Adrenal gland (tissue), 12 donors: ENCODE measurements around the gene CDC34. TPM values are rescaled to one million over a fixed set of nuclear protein-coding genes. Genes with fewer than 3 reads are reported as not detected.

Experiments used
- DNase-seq, 7 donors: peaks; one replicate each; pipeline ENCODE4 v3.0.0-alpha.2; 2019 to 2020
- H3K27ac ChIP-seq, 5 donors: fragments of 200-600 bp; sonication (generic) in 4 of 5; 1 replicate in 3 of 5; 2 replicates in 2 of 5; pipeline versions ENCODE4 v1.5.1 to v1.8.0; 2016 to 2020; ENCODE audit warnings: mild to moderate bottlenecking in 1 of 5
- H3K27me3 ChIP-seq: fragments of 200-600 bp; 2 replicates; pipeline ENCODE4 v1.8.0; 2021
- H3K36me3 ChIP-seq, 2 donors: fragments of 200-600 bp; replicated peaks in 1 of 2; 1 replicate in 1 of 2; 2 replicates in 1 of 2; pipeline versions ENCODE4 v1.5.1 to v1.8.0; 2018 to 2022
- H3K4me1 ChIP-seq, 2 donors: fragments of 200-600 bp; replicated peaks in 1 of 2; 1 replicate in 1 of 2; 2 replicates in 1 of 2; pipeline versions ENCODE4 v1.5.1 to v1.8.0; 2018 to 2021
- H3K4me3 ChIP-seq, 4 donors: fragments of 200-600 bp; sonication (generic) in 3 of 4; one replicate each; pipeline ENCODE4 v1.5.1; 2016 to 2018
- H3K9me3 ChIP-seq, 3 donors: fragments of 200-600 bp; sonication (generic) in 1 of 3; replicated peaks in 1 of 3; 1 replicate in 2 of 3; 2 replicates in 1 of 3; pipeline versions ENCODE4 v1.5.1 to v1.8.0; 2016 to 2021
- POLR2A ChIP-seq, 2 donors: fragments of 450-650 bp; IDR thresholded peaks; one replicate each; pipeline ENCODE4 v1.6.1; 2017; ENCODE audit warnings: antibody characterized with exemption in 2 of 2, mild to moderate bottlenecking in 2 of 2, moderate library complexity in 1 of 2
- WGBS, 4 donors: extraction: QIAGEN DNeasy Blood & Tissue Kit in 2 of 4; methylation state at CpG; one replicate each; pipeline versions ENCODE4 v1.1.5 to v1.1.7; 2013 to 2017; 5-methylcytosine and 5-hydroxymethylcytosine counted together
- intact Hi-C, 2 donors: fragments of 100-400 bp; cut with DNase I; formaldehyde crosslinking; loops; one replicate each; pipeline versions ENCODE4 v1.14.1 to v1.15.0; 2022 to 2023
- polyA plus RNA-seq, 3 donors: library from polyadenylated mRNA; stranded (reverse); fragments of 200-250 nt in 2 of 3; fragments of 350-450 nt in 1 of 3; fragmentation: Illumina TruSeq in 1 of 3; extraction: RNeasy Lipid Tissue Mini Kit (QIAGEN cat#74804) in 1 of 3; gene quantifications; one replicate each; pipeline ENCODE4 v1.2.3, GENCODE V29; 2013 to 2014
- total RNA-seq, 9 donors: library from RNA; depleted of rRNA in 4 of 9; stranded (reverse); fragments of >200 nt in 4 of 9; fragments of 120-200 nt in 1 of 9; fragmentation: NEBNext Ultra II Directional in 1 of 9; extraction: Animal tissue kit (Norgen Biotek cat#: 25700) in 1 of 9; gene quantifications; one replicate each; pipeline versions ENCODE4 v1.1.0 to v1.2.4, GENCODE V29; 2013 to 2023
- TF ChIP-seq, protein P1 (sequence below), 6 experiments: fragments of 450-650 bp in 4 of 6; fragments of 200-600 bp in 2 of 6; sonication (generic) in 1 of 6; IDR thresholded peaks; 1 replicate in 5 of 6; 2 replicates in 1 of 6; pipeline versions ENCODE4 v1.5.1 to v1.8.0; 2016 to 2021; ENCODE audit warnings: antibody characterized with exemption in 6 of 6, mild to moderate bottlenecking in 2 of 6, moderate library complexity in 1 of 6
- donor health status: healthy with polysubstance abuse.
- donor health status: Bipolar disorder and iron deficiency.
- donor health status: DM: yes; HTN: yes; CAD: no.
- donor health status: DM: no; HTN: no; CAD: no.
- donor health status: DM: no; HTN: no; CAD: no.
- donor health status: DM: yes; HTN: yes; CAD: no.

CDC34 gene
- total and polyA plus RNA-seq, 12 donors, result 22.2 to 151 (median 64.9) TPM

DNA sequence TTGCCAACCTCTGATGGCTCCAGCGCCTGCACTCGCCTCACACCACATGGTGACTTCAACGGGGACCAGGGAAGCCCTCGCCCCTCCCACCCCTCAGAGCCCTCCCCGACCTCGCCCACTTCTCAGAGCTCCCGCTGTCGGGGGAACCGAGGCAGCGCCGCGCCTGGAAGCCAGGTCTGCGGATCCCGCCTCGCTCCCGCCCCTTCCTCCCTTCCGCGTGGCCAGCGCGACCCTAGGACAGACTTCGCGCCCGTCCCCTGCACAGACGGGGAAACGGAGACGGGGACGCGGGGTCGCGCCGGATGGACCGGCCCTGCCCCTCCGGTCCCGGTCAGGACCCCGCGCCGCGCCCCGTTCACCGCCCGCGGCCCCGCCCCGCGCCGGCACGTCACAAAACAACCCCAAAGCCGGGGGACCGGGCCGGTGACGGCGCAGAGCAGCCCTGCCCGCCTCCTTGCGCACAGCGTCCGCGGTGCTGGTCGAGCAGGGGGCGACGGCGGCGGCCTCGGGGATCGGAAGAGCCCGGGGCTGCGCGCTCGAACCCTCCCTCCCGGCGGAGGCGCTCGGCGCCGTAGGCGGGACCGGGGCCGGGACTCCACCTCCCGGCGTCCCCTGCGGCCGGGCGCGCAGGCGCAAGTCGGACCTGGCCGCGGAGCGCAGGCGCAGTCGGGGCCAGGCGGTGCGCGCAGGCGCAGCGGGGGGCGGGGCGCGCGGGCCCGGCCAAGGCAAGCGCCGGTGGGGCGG lies 379 bp upstream of the CDC34 start:
- peak; percentile 78 to 91 (median 84) for DNase-seq
- peak overlapping the region; percentile 79 to 97 (median 87) for H3K27ac ChIP-seq
- no peaks in the 10 kb centered on the region for H3K9me3 ChIP-seq
- H3K4me3 ChIP-seq, result peak overlapping the region; percentile 16 to 100 (median 83)
- no peaks in the 10 kb centered on the region for H3K27me3 ChIP-seq
- TF ChIP-seq POLR2A (IDR thresholded peaks at IDR 0.05), result no peak
- TF ChIP-seq, protein P1, sequence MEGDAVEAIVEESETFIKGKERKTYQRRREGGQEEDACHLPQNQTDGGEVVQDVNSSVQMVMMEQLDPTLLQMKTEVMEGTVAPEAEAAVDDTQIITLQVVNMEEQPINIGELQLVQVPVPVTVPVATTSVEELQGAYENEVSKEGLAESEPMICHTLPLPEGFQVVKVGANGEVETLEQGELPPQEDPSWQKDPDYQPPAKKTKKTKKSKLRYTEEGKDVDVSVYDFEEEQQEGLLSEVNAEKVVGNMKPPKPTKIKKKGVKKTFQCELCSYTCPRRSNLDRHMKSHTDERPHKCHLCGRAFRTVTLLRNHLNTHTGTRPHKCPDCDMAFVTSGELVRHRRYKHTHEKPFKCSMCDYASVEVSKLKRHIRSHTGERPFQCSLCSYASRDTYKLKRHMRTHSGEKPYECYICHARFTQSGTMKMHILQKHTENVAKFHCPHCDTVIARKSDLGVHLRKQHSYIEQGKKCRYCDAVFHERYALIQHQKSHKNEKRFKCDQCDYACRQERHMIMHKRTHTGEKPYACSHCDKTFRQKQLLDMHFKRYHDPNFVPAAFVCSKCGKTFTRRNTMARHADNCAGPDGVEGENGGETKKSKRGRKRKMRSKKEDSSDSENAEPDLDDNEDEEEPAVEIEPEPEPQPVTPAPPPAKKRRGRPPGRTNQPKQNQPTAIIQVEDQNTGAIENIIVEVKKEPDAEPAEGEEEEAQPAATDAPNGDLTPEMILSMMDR (IDR thresholded peaks at IDR 0.05), result peak in 1 of 6 experiments; percentile 26
- 0% methylated on average over 6 to 102 of the region's 103 CpGs for WGBS, 4 donors
- peaks cover 0 to 12% of the 10 kb centered on the region in 2 donors for H3K36me3 ChIP-seq
- intact Hi-C loops, result loop anchor here in 1 of 2 donors (5.0 kb wide), 1 partner anchor 36 kb away; no protein-coding TSS in a partner anchor
- peaks cover 13 to 14% of the 10 kb centered on the region in 2 donors for H3K4me1 ChIP-seq

DNA sequence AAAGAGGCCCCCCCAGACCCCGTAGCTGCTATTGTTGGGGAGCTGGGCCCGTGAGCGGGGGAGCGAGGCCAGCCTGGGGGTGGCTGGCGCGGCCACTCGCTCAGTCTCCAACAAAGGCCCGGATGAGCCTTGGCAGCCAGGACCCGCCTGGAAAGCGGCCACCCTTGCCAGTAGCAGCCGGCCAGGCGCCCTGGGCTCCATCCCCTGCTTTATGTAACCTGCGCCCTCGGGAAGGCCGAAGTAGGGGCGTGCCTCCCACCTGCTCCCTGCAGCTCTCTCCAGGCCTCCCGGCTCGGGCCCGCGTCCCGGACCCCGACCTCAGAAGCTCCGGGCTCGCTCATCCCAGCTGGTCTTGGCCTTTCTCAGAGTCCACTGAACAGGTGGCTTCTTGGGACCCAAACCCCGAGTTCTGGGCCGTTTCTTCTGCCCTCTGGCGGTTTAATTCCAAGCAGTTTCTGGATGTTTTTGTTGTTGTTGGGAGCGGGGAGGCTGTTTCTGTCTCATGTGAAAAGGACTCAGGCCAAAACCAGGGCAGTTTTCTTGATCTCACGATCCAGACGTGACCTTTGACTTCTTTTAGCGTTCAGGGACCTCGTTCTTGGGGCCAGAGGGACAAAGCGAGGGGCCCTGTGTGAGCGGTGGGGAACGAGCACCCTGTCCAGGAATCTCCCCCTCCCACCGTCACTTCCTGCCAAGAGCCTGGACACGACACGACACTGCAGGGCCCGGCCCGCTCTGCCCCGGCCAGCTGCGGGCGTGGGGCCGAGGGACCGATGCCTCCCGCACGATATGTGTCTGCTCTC lies 1.2 kb downstream of the CDC34 start:
- DNase-seq, result peak; percentile 76 to 90 (median 88)
- WGBS, 4 donors, result 0 to 1% (median 1%) methylated on average over 23 to 47 of the region's 47 CpGs
- intact Hi-C loops, result loop anchor here in 1 of 2 donors (5.0 kb wide), 1 partner anchor 35 kb away; no protein-coding TSS in a partner anchor

DNA sequence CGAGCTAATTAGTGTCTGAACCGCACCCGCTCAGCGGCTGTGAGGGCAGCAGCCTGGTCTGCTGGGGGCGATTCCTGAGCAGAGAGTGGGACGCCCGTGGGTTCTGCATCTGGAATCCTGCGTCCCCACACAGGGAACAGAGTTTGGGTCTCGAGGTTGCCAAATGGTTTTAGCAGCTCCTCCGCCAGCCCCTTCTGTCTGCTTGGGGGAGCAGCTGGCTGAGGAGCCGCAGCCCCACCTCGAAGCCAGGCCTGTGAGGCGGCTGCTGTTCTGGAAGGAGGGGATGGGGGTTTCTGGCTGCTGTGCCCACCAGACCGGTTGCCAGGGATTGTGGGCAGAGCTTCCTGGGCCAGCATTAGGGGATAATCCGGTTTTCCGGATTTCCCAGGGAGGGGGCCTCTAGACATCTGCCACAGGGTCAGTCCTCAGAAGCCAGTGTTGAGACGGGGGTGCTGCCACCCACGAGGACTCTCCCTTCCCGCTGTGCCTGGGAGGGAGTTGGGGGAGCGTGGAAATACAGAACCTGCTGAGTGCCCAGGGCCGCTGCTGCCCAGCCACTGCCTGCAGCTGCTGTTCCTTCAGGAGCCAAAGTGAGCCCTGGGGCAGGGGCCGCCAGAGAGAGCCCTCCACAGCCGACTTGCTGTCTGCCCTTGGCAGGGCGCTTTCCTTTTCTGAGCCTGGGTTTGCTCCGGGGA lies 2.0 kb downstream of the CDC34 start:
- H3K4me3 ChIP-seq, result peak overlapping the region in 2 of 4 donors; percentile 82 to 100
- no peaks in the 10 kb centered on the region for H3K9me3 ChIP-seq
- peak overlapping the region; percentile 60 to 97 (median 87) for H3K27ac ChIP-seq
- intact Hi-C loops, result loop anchor here in 1 of 2 donors (5.0 kb wide), 1 partner anchor 34 kb away; no protein-coding TSS in a partner anchor
- WGBS, 4 donors, result 26 to 65% (median 34%) methylated on average over 2 to 25 of the region's 25 CpGs
- H3K36me3 ChIP-seq, result peaks cover 0 to 31% of the 10 kb centered on the region in 2 donors
- TF ChIP-seq, protein P1 (IDR thresholded peaks at IDR 0.05), result no peak
- TF ChIP-seq POLR2A (IDR thresholded peaks at IDR 0.05), result no peak
- H3K4me1 ChIP-seq, result peaks cover 13 to 14% of the 10 kb centered on the region in 2 donors
- H3K27me3 ChIP-seq, result no peaks in the 10 kb centered on the region
- DNase-seq, result no peak

More for the DNA sequence above, 1.2 kb downstream of the CDC34 start:
- Histone ChIP-seq H3K4me3 (peak overlapping the region; percentile 34 to 100 (median 75)), H3K4me1 (peaks cover 13 to 14% of the 10 kb centered on the region in 2 donors), H3K27ac (peak overlapping the region; percentile 60 to 97 (median 87)), H3K36me3 (peaks cover 0 to 24% of the 10 kb centered on the region in 2 donors), H3K9me3 (no peaks in the 10 kb centered on the region), H3K27me3 (no peaks in the 10 kb centered on the region)
- TF ChIP-seq POLR2A (IDR thresholded peaks at IDR 0.05), result peak in 1 of 2 donors; percentile 39
- TF ChIP-seq, protein P1 (IDR thresholded peaks at IDR 0.05), result peak; percentile 15 to 60 (median 48)
